SK-N-SH (cell line): Measurements from ENCODE around the gene TOMM20. TPM values are rescaled to one million over a fixed set of nuclear protein-coding genes. Genes with fewer than 3 reads are reported as not detected.

ENCODE experiments used
- CTCF ChIA-PET: fragments of 300-600, 350-600 bp; formaldehyde crosslinking; extraction: SDS; loops from one replicate; lab custom pipeline; 2021; lab: Yijun Ruan, JAX
- POLR2A ChIA-PET: fragments of 350-600 bp; sonication (Branson Sonifier 250); formaldehyde crosslinking; extraction: SDS; loops from one replicate; lab custom pipeline; 2020; ENCODE audit warnings: antibody characterized with exemption, inconsistent platforms; lab: Yijun Ruan, JAX
- DNase-seq: peaks from one replicate; pipeline ENCODE4 v3.0.0; 2012
- H2AFZ ChIP-seq: fragments of 200-600 bp; sonication (generic); 2 replicates; pipeline ENCODE4 v1.8.1; 2016; ENCODE audit warnings: antibody characterized with exemption, mild to moderate bottlenecking, low read depth
- H3F3A ChIP-seq: fragments of 200-600 bp; sonication (generic); replicated peaks from 2 replicates; pipeline ENCODE3; 2016; ENCODE audit warnings: antibody characterized with exemption, mild to moderate bottlenecking; ENCODE audit not compliant: insufficient read depth
- H3K27ac ChIP-seq, 2 experiments: fragments of 200-500 bp in 1 of 2; fragments of 200-600 bp in 1 of 2; sonication (Bioruptor generic) in 1 of 2; sonication (generic), shearing (Covaris generic) in 1 of 2; 2 replicates each; pipeline versions ENCODE4 v1.5.1 to v1.6.1; 2014 to 2016; ENCODE audit warnings: low read depth in 2 of 2, inconsistent platforms in 1 of 2, low read length in 1 of 2, mild to moderate bottlenecking in 1 of 2, mixed read lengths in 1 of 2
- H3K27me3 ChIP-seq: fragments of 200-600 bp; sonication (generic), shearing (Covaris generic); 2 replicates; pipeline ENCODE4 v1.6.1; 2016; ENCODE audit warnings: mixed run types; ENCODE audit not compliant: insufficient read depth
- H3K36me3 ChIP-seq, 2 experiments: fragments of 200-500 bp in 1 of 2; fragments of 200-600 bp in 1 of 2; sonication (Bioruptor generic) in 1 of 2; sonication (generic) in 1 of 2; replicated peaks in 1 of 2; 2 replicates each; pipeline versions ENCODE3 to v1.5.1; 2014 to 2016; ENCODE audit warnings: low read length in 1 of 2, mild to moderate bottlenecking in 1 of 2; ENCODE audit not compliant: insufficient read depth in 2 of 2, control insufficient read depth in 1 of 2
- H3K4me1 ChIP-seq, 2 experiments: fragments of 200-500 bp in 1 of 2; fragments of 200-600 bp in 1 of 2; sonication (Bioruptor generic) in 1 of 2; sonication (generic), shearing (Covaris generic) in 1 of 2; 2 replicates each; pipeline versions ENCODE4 v1.5.1 to v1.6.1; 2014 to 2016; ENCODE audit warnings: low read depth in 1 of 2, low read length in 1 of 2, mixed run types in 1 of 2; ENCODE audit not compliant: insufficient read depth in 2 of 2, control insufficient read depth in 1 of 2
- H3K4me2 ChIP-seq: fragments of 200-600 bp; sonication (generic), shearing (Covaris generic); 2 replicates; pipeline ENCODE4 v1.6.1; 2017; ENCODE audit warnings: mixed run types
- H3K4me3 ChIP-seq, 2 experiments: fragments of 200-500 bp in 1 of 2; fragments of 200-600 bp in 1 of 2; sonication (Bioruptor generic) in 1 of 2; sonication (generic), shearing (Covaris generic) in 1 of 2; 2 replicates each; pipeline versions ENCODE4 v1.5.1 to v1.8.1; 2014 to 2016; ENCODE audit warnings: low read depth in 2 of 2, inconsistent platforms in 1 of 2, low read length in 1 of 2, mild to moderate bottlenecking in 1 of 2, mixed read lengths in 1 of 2, moderate library complexity in 1 of 2
- H3K79me2 ChIP-seq: fragments of 200-600 bp; sonication (generic); 2 replicates; pipeline ENCODE4 v1.8.1; 2017; ENCODE audit warnings: mild to moderate bottlenecking; ENCODE audit not compliant: insufficient read depth
- H3K9ac ChIP-seq: fragments of 200-600 bp; sonication (generic); 2 replicates; pipeline ENCODE4 v1.6.1; 2017; ENCODE audit warnings: mixed run types
- H3K9me2 ChIP-seq: fragments of 200-600 bp; sonication (generic); 2 replicates; pipeline ENCODE4 v1.6.1; 2017; ENCODE audit warnings: mixed run types
- H3K9me3 ChIP-seq: fragments of 200-600 bp; sonication (generic); 2 replicates; pipeline ENCODE4 v1.6.1; 2017; ENCODE audit warnings: mixed run types, mild to moderate bottlenecking, moderate library complexity
- H4K20me1 ChIP-seq: fragments of 200-600 bp; sonication (generic); 2 replicates; pipeline ENCODE4 v1.6.1; 2017; ENCODE audit warnings: mild to moderate bottlenecking, mixed run types; ENCODE audit not compliant: insufficient read depth
- CHD2 ChIP-seq: fragments of 150-350 bp; IDR thresholded peaks from 2 replicates; pipeline ENCODE4 v1.6.1; 2018; ENCODE audit warnings: low read length; ENCODE audit not compliant: partially characterized antibody
- FOSL2 ChIP-seq: IDR thresholded peaks from 2 replicates; pipeline ENCODE4 v1.4.0; 2012; ENCODE audit warnings: low read depth, mild to moderate bottlenecking, moderate library complexity, borderline replicate concordance
- GATA2 ChIP-seq: sonication (generic); formaldehyde crosslinking; IDR thresholded peaks from 2 replicates; pipeline ENCODE4 v1.5.0; 2020; ENCODE audit warnings: mild to moderate bottlenecking, missing genetic modification reagents
- POLR2AphosphoS5 ChIP-seq: IDR thresholded peaks from 2 replicates; pipeline ENCODE4 v1.6.1; 2012; ENCODE audit warnings: low read depth, low read length
- YY1 ChIP-seq: IDR thresholded peaks from 2 replicates; pipeline ENCODE4 v1.4.0; 2012; ENCODE audit warnings: low read depth, mild to moderate bottlenecking
- WGBS: methylation state at CpG from one replicate; pipeline ENCODE4 v1.1.6; 2017; ENCODE audit warnings: low lambda C conversion rate; 5-methylcytosine and 5-hydroxymethylcytosine counted together
- polyA plus RNA-seq, 3 experiments: library from polyadenylated mRNA; depleted of rRNA; stranded (reverse); fragments of >200 nt; gene quantifications; 2 replicates each; pipeline ENCODE4 v1.2.3, GENCODE V29; 2012
- small RNA-seq, 7 experiments: library from RNA; depleted of rRNA; stranded (forward); fragments of <200 nt; gene quantifications; one replicate each; pipeline ENCODE3, GENCODE V24; 2012
- TF ChIP-seq, protein P1 (sequence below): fragments of 150-350 bp; IDR thresholded peaks from 2 replicates; pipeline ENCODE4 v1.6.1; 2017; ENCODE audit warnings: antibody characterized with exemption, low read length, low read depth, borderline replicate concordance
- TF ChIP-seq, protein P2 (sequence below): IDR thresholded peaks from 2 replicates; pipeline ENCODE4 v1.4.0; 2012; ENCODE audit warnings: low read depth, borderline replicate concordance

Gene TOMM20
- polyA plus RNA-seq, 1 of the 3 experiments (the other 2 are of a cell fraction), result 86.2 TPM

DNA sequence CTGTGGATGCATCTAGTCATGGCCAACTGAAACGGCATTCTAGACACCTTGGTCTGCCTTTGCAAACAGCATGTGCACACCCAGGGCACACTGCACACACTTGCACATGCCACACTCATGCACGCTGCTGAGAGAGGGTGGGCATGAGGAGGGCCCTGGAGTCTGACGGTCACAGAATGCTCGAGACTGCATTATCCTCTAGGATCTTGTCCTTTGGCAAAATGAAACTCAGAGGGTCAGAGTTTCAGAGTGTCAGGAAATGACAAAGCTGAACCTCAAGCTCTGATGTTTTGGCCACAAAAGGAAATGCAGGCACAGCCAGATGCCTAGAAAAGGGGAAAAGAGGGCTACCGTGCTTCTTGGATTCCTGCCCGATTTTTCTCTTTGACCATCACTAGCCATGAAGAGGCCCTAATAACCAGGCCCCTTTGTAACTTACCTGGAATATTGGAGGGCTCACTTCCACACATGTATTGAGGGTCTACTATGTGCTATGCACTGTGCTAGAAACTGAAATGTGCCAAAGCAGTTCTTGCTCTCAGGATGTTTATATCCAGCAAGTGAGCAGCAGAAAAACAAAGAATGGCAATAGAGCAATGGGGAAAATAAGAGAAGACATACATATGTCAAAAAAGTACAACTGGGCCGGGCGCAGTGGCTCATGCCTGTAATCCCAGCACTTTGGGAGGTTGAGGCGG lies 65.4 kb downstream of the TOMM20 start (continued):
- TF ChIP-seq CHD2 (no peak), POLR2AphosphoS5 (no peak), FOSL2 (no peak)
- TF ChIP-seq, protein P1, sequence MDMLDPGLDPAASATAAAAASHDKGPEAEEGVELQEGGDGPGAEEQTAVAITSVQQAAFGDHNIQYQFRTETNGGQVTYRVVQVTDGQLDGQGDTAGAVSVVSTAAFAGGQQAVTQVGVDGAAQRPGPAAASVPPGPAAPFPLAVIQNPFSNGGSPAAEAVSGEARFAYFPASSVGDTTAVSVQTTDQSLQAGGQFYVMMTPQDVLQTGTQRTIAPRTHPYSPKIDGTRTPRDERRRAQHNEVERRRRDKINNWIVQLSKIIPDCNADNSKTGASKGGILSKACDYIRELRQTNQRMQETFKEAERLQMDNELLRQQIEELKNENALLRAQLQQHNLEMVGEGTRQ, result no peak

DNA sequence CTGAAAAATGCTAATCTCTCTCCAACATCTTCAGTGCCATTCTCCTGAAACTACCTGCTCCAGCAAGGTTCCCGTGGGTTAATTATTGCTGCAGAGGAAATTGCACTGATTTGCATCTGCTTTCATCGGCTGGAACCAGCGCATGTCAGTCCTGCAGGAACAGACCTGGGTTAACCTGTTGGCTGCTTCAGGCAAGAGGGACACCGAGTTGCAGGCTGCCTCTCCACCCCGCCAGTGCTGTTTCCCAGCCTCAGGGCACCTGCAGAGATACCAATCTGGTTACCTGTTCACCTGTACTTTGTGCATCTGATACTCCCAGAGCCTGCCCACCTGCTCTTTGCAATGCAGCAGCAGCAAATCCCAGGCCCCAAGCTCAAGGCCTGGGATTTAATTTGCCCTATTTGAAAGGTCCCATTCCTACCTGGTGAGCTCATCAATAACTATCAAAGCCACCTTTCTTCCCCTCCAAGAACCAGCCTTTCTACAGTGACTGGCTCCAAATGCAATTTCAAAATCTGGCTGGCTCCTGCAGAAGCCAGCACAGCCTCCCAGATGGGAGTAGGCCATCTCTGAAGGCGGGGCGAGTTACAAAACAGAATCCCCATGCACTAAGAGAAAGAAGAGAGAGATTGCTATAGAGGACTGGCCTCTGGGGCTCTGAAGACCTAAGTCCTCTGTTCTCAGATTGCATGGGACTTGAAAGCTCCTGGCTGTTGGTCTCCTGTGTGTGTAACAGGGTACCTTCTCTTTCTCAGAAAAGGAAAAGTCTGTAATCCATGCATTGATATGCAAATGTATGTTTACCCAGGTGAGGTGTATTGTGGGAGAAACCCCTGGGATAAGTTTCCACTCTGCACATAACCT lies 67.8 kb downstream of the TOMM20 start:
- POLR2A ChIA-PET, result no interaction called here
- WGBS, result 69% methylated on average over 6 of the region's 7 CpGs
- CTCF ChIA-PET, result interaction anchor here (0.6 to 1.1 kb wide), 3 partner anchors 23 to 574 kb away, joined by 3 read pairs; no protein-coding TSS in a partner anchor
- Histone ChIP-seq H3K27me3 (no peaks in the 10 kb centered on the region), H3K36me3 (no peaks in the 10 kb centered on the region), H3K4me3 (no peak overlapping the region), H4K20me1 (no peaks in the 10 kb centered on the region), H3K9me2 (no peaks in the 10 kb centered on the region), H3K4me2 (no peak overlapping the region), H2AFZ (no peak overlapping the region), H3K27ac (no peak overlapping the region), H3K4me1 (peaks cover 0 to 9% of the 10 kb centered on the region in 2 experiments; a peak in 1 of 4 replicates), H3K9me3 (no peaks in the 10 kb centered on the region), H3F3A (no peaks in the 10 kb centered on the region)
- DNase-seq, result no peak
- TF ChIP-seq, protein P2, sequence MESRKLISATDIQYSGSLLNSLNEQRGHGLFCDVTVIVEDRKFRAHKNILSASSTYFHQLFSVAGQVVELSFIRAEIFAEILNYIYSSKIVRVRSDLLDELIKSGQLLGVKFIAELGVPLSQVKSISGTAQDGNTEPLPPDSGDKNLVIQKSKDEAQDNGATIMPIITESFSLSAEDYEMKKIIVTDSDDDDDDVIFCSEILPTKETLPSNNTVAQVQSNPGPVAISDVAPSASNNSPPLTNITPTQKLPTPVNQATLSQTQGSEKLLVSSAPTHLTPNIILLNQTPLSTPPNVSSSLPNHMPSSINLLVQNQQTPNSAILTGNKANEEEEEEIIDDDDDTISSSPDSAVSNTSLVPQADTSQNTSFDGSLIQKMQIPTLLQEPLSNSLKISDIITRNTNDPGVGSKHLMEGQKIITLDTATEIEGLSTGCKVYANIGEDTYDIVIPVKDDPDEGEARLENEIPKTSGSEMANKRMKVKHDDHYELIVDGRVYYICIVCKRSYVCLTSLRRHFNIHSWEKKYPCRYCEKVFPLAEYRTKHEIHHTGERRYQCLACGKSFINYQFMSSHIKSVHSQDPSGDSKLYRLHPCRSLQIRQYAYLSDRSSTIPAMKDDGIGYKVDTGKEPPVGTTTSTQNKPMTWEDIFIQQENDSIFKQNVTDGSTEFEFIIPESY, result no peak
- TF ChIP-seq GATA2, result peak; percentile 67
- no peak for TF ChIP-seq YY1
- TF ChIP-seq, all 33 proteins: peak for 1
- Histone ChIP-seq H3K79me2 (no peaks in the 10 kb centered on the region), H3K9ac (no peak overlapping the region)

Small RNAs within 50 kb of the gene (small RNA-seq; reads per million reads assigned to genes)
- gene AL732292.1 (0 reads per million in 7 experiments), gene SNORA14B (0.19 to 53.9 (median 3.9) reads per million in 7 experiments)

Other genes starting within 250 kb of the TOMM20 start
- 33.9 and 39.9 TPM in 2 replicates for gene RBM34, start 32.4 kb upstream of the TOMM20 start, polyA plus RNA-seq (2012; rRNA removed)
- gene ARID4B, start 199.3 kb upstream of the TOMM20 start, polyA plus RNA-seq (2012; rRNA removed), result 4.4 and 5.6 TPM in 2 replicates
- gene GGPS1, start 199.7 kb upstream of the TOMM20 start, polyA plus RNA-seq (2012; rRNA removed), result 15.7 and 18.5 TPM in 2 replicates
- 18.3 and 26.2 TPM in 2 replicates for gene TBCE, start 238.6 kb upstream of the TOMM20 start, polyA plus RNA-seq (2012; rRNA removed)